ENCODE data around the gene OR10V1. TPM values are rescaled to one million over a fixed set of nuclear protein-coding genes. Genes with fewer than 3 reads are reported as not detected.

The OR10V1 gene
- total RNA-seq, 1 donor from 2014 or later: not detected

- TF ChIP-seq CTCF (IDR thresholded peaks at IDR 0.05): peak in 1 of 3 experiments; percentile 11
- peak overlapping the region; percentile 91 to 92 for H3K4me3 ChIP-seq
- no peaks in the 10 kb centered on the region for H3K27me3 ChIP-seq
- H3K36me3 ChIP-seq: peaks cover 13 to 19% of the 10 kb centered on the region in 2 donors
- no peaks in the 10 kb centered on the region for H3K9me3 ChIP-seq
- DNase-seq (ENCODE audit: low spot score in 2 of 2): peak in 1 of 2 donors; percentile 72
- intact Hi-C loops (cut with DNase I): loop anchor here (1.0 to 5.0 kb wide), 5 partner anchors 53 to 133 kb away; no protein-coding TSS in a partner anchor
- H3K27ac ChIP-seq: peak overlapping the region; percentile 94
- peaks cover 0 to 20% of the 10 kb centered on the region in 2 donors for H3K4me1 ChIP-seq
Observed at GRCh38 chr11:59669611-59670009, 44.0 kb downstream of the OR10V1 start.

GRCh38 chr11:59668950-59669610 is 44.6 kb downstream of the OR10V1 start, which contains the start of gene PATL1:
TSS of gene PATL1 (minus strand) at chr11:59669037. CDS start at chr11:59668895, 142 bp downstream.
- peak within 1 kb of the TSS; percentile 94 for H3K27ac ChIP-seq
- H3K4me1 ChIP-seq: peaks cover 0 to 23% of the 10 kb centered on the region in 2 donors
- intact Hi-C loops (cut with DNase I): loop anchor here (1.0 to 5.0 kb wide), 5 partner anchors 53 to 133 kb away; no protein-coding TSS in a partner anchor
- no peak for TF ChIP-seq CTCF (IDR thresholded peaks at IDR 0.05)
- H3K9me3 ChIP-seq: no peaks in the 10 kb centered on the region
- peak; percentile 97 to 100 for DNase-seq (ENCODE audit: low spot score in 2 of 2)
- H3K36me3 ChIP-seq: peaks cover 15 to 24% of the 10 kb centered on the region in 2 donors
- peak within 1 kb of the TSS; percentile 91 to 92 for H3K4me3 ChIP-seq
- H3K27me3 ChIP-seq: no peaks in the 10 kb centered on the region

DNA sequence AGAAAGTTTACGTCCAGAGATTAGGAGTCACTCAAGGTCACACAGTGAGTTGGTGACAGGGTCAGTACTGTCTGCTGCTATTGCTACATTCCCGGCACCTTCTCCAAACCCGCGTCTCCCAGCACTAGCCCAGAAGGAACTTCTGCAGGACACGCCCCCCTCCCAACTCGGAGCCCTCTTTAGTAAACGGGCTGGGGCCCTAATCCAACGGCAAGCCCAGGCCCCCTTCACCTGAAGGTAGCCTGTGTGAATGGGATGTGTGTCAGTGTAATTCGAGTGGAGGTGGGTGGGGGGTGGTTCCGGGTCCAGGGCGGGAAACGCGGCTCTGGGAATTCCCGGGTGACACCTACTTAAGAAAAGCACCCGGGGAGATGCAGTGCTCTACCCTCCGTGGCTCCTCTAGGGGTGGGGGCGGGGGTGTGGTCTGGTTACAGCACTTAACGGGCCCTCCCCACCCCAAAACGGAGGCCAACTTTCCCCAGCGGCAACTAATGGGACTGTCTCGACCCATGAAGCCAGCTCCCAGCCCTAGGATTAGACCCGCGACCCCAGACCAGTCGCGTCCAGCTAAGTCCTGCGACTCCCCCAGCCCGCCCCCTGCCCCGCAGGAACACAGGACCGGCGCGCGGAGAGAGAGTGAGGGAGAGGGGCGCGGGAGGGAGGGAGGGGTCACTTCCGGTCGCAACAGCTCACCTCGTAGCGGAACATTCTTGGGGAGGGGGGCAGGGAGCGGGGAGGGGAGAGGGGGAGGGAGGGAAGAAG is 45.3 kb downstream of the OR10V1 start:
- peak; percentile 19 to 77 for DNase-seq (ENCODE audit: low spot score in 2 of 2)
- intact Hi-C loops (cut with DNase I): loop anchor here (5.0 kb wide), 1 partner anchor 134 kb away; no protein-coding TSS in a partner anchor
- Histone ChIP-seq H3K9me3 (no peaks in the 10 kb centered on the region), H3K27ac (peak overlapping the region; percentile 94), H3K36me3 (peaks cover 15 to 31% of the 10 kb centered on the region in 2 donors), H3K4me3 (peak overlapping the region; percentile 91 to 92), H3K4me1 (peaks cover 0 to 25% of the 10 kb centered on the region in 2 donors), H3K27me3 (no peaks in the 10 kb centered on the region)
- peak in 2 of 3 experiments; percentile 23 to 34 for TF ChIP-seq CTCF (IDR thresholded peaks at IDR 0.05)

- DNase-seq (ENCODE audit: low spot score in 2 of 2): no peak
- intact Hi-C loops (cut with DNase I): loop anchor here (5.0 kb wide), 1 partner anchor 135 kb away; no protein-coding TSS in a partner anchor
- peak overlapping the region; percentile 91 to 92 for H3K4me3 ChIP-seq
- H3K27ac ChIP-seq: peak overlapping the region; percentile 94
- peaks cover 19 to 34% of the 10 kb centered on the region in 2 donors for H3K36me3 ChIP-seq
- H3K27me3 ChIP-seq: no peaks in the 10 kb centered on the region
- peaks cover 0 to 25% of the 10 kb centered on the region in 2 donors for H3K4me1 ChIP-seq
- no peak for TF ChIP-seq CTCF (IDR thresholded peaks at IDR 0.05)
- no peaks in the 10 kb centered on the region for H3K9me3 ChIP-seq
Observed at GRCh38 chr11:59667812-59668187, 45.8 kb downstream of the OR10V1 start.

GRCh38 chr11:59666969-59667368 is 46.7 kb downstream of the OR10V1 start:
- H3K9me3 ChIP-seq: no peaks in the 10 kb centered on the region
- no peak overlapping the region for H3K27ac ChIP-seq
- H3K4me3 ChIP-seq: peak overlapping the region in 1 of 2 donors; percentile 20
- H3K27me3 ChIP-seq: no peaks in the 10 kb centered on the region
- DNase-seq (ENCODE audit: low spot score in 2 of 2): no peak
- intact Hi-C loops (cut with DNase I): loop anchor here (5.0 kb wide), 1 partner anchor 135 kb away; no protein-coding TSS in a partner anchor
- peaks cover 19 to 37% of the 10 kb centered on the region in 2 donors for H3K36me3 ChIP-seq
- H3K4me1 ChIP-seq: peaks cover 0 to 25% of the 10 kb centered on the region in 2 donors
- no peak for TF ChIP-seq CTCF (IDR thresholded peaks at IDR 0.05)

Other genes with a start within 250 kb of the OR10V1 start
- not detected for gene OR4D10, start 240.5 kb downstream of the OR10V1 start, total RNA-seq
- gene OR4D11, start 210.3 kb downstream of the OR10V1 start, total RNA-seq: not detected
- not detected for gene OR4D9, start 202.3 kb downstream of the OR10V1 start, total RNA-seq
- gene OSBP, start 98.1 kb downstream of the OR10V1 start, total RNA-seq: 16.7 TPM
- gene PATL1, start 44.8 kb downstream of the OR10V1 start, total RNA-seq: 6.8 TPM
- 18.0 TPM for gene STX3, start 41.5 kb upstream of the OR10V1 start, total RNA-seq
- gene MRPL16, start 96.9 kb upstream of the OR10V1 start, total RNA-seq: 63.0 TPM
- gene CBLIF, start 131.7 kb upstream of the OR10V1 start, total RNA-seq: 2.6 TPM
- not detected for gene TCN1, start 152.6 kb upstream of the OR10V1 start, total RNA-seq
- not detected for gene OOSP3, start 164.9 kb upstream of the OR10V1 start, total RNA-seq
- not detected for gene OOSP1, start 224.6 kb upstream of the OR10V1 start, total RNA-seq